ENCODE results near the gene ITM2C.
A peak's percentile ranks its signal among the peaks of the same experiment; 100 is the strongest.

ITM2C gene

GRCh38 chr2:230850358-230850658, 14.4 kb upstream of the ITM2C start:
- no peak for DNase-seq (ENCODE audit: low spot score)
- no peak for FAIRE-seq

GRCh38 chr2:230852113-230852512, 12.6 kb upstream of the ITM2C start:
- no peak for FAIRE-seq
- no peak for DNase-seq (ENCODE audit: low spot score)

- FAIRE-seq (no peak), DNase-seq (ENCODE audit: low spot score) (no peak)
These were observed 3.0 kb upstream of the ITM2C start for GRCh38 chr2:230861552-230862255.

GRCh38 chr2:230862292-230862691, 2.5 kb upstream of the ITM2C start:
- FAIRE-seq (no peak), DNase-seq (ENCODE audit: low spot score) (no peak)

GRCh38 chr2:230863031-230863430, 1.7 kb upstream of the ITM2C start:
- FAIRE-seq (no peak), DNase-seq (ENCODE audit: low spot score) (no peak)

GRCh38 chr2:230863442-230864121, 1.2 kb upstream of the ITM2C start:
- FAIRE-seq: no peak
- DNase-seq (ENCODE audit: low spot score): no peak

GRCh38 chr2:230864122-230864604, 579 bp upstream of the ITM2C start:
- DNase-seq (ENCODE audit: low spot score) (no peak), FAIRE-seq (no peak)

- FAIRE-seq (no peak), DNase-seq (ENCODE audit: low spot score) (no peak)
These were observed 594 bp downstream of the ITM2C start for GRCh38 chr2:230865307-230865765.

- DNase-seq (ENCODE audit: low spot score) (no peak), FAIRE-seq (no peak)
These were observed 1.3 kb downstream of the ITM2C start for GRCh38 chr2:230865766-230866755.

- peak; percentile 40 for DNase-seq (ENCODE audit: low spot score)
- FAIRE-seq: no peak
These were observed 2.2 kb downstream of the ITM2C start for GRCh38 chr2:230866756-230867523.

- no peak for DNase-seq (ENCODE audit: low spot score)
- no peak for FAIRE-seq
These were observed 3.6 kb downstream of the ITM2C start for GRCh38 chr2:230868161-230868946.

- no peak for DNase-seq (ENCODE audit: low spot score)
- FAIRE-seq: no peak
These were observed 4.5 kb downstream of the ITM2C start for GRCh38 chr2:230868947-230869913.

GRCh38 chr2:230869914-230870543, 5.3 kb downstream of the ITM2C start:
- FAIRE-seq: no peak
- no peak for DNase-seq (ENCODE audit: low spot score)

GRCh38 chr2:230870544-230871360, 6.0 kb downstream of the ITM2C start:
- FAIRE-seq: no peak
- no peak for DNase-seq (ENCODE audit: low spot score)

GRCh38 chr2:230871361-230872150, 6.8 kb downstream of the ITM2C start:
- FAIRE-seq (no peak), DNase-seq (ENCODE audit: low spot score) (no peak)

GRCh38 chr2:230872151-230872967, 7.6 kb downstream of the ITM2C start:
- DNase-seq (ENCODE audit: low spot score) (no peak), FAIRE-seq (no peak)
